ENCODE results near the gene WASHC4.

WASHC4 gene

DNA sequence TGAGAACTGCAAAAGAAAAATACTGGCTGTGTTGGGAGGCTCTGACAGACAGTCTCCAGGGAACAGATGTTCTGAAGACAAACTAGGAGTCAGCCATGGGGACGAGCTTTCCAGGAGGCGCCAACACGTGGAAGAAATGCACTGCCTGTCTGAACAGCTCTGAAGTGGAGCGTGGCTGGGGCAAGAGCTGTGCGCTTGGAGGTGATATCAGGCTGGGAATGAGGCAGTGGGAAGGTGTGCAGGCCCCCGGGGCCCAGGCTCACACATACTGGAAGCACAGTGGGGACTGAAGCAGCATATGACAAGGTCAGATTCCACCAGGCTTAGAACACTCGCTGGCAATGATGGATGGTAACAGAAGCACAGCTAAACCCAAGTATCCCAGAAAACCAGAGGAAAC, 110.9 kb downstream of the WASHC4 start:
- H3K9me3 Mint-ChIP-seq, result no peaks in the 10 kb centered on the region
- H3K4me1 Mint-ChIP-seq, result peaks cover 4 to 8% of the 10 kb centered on the region in 2 donors
- no peak for ATAC-seq (replicated peaks)
- peaks cover 37 to 48% of the 10 kb centered on the region in 2 donors for H3K36me3 Mint-ChIP-seq
- DNase-seq, result no peak
- no peaks in the 10 kb centered on the region for H3K27me3 Mint-ChIP-seq
- H3K4me3 Mint-ChIP-seq, result no peak overlapping the region
- H3K27ac Mint-ChIP-seq, result no peak overlapping the region
